H1 (cell line): ENCODE measurements around the gene MRAP2. TPM values are rescaled to one million over a fixed set of nuclear protein-coding genes. Genes with fewer than 3 reads are reported as not detected.

Source experiments
- CHD1 ChIP-seq: IDR thresholded peaks from 2 replicates; pipeline ENCODE4 v1.6.1; 2012; ENCODE audit warnings: low read depth, low read length, improper control_type of control experiment
- EZH2 ChIP-seq: fragments of 200-600 bp; sonication (generic); IDR thresholded peaks from 2 replicates; pipeline ENCODE4 v1.7.1; 2012; ENCODE audit warnings: low read depth, mild to moderate bottlenecking, moderate library complexity, low read length, inconsistent platforms; ENCODE audit not compliant: severe bottlenecking
- RAD21 ChIP-seq, 2 experiments: IDR thresholded peaks in 1 of 2; conservative IDR thresholded peaks in 1 of 2; 2 replicates each; pipeline ENCODE4 v1.6.1; 2011; ENCODE audit warnings: low read depth in 2 of 2, low read length in 2 of 2, improper control_type of control experiment in 1 of 2, inconsistent platforms in 1 of 2, mild to moderate bottlenecking in 1 of 2, moderate library complexity in 1 of 2
- RFX5 ChIP-seq: IDR thresholded peaks from 2 replicates; pipeline ENCODE4 v1.6.1; 2011; ENCODE audit warnings: low read depth, low read length, improper control_type of control experiment, borderline replicate concordance
- polyA plus RNA-seq, 7 experiments: library from polyadenylated mRNA; depleted of rRNA in 3 of 7; stranded (reverse) in 5 of 7; unstranded in 2 of 7; fragments of >200 nt in 5 of 7; fragments of 200-250 nt in 2 of 7; gene quantifications; 1 replicate in 5 of 7; 2 replicates in 1 of 7; 4 replicates in 1 of 7; pipeline versions ENCODE4 v1.2.1 to v1.2.3, GENCODE V29; 2011 to 2013; ENCODE audit warnings: missing spikeins in 2 of 7, mixed read lengths in 2 of 7
- total RNA-seq: library from RNA; stranded (reverse); fragmentation: NEBNext Ultra II Directional; extraction: Animal tissue kit (Norgen Biotek cat#: 25700); gene quantifications from 2 replicates; pipeline ENCODE4 v1.2.1, GENCODE V29; 2021

The MRAP2 gene
- total and polyA plus RNA-seq, 2 of the 8 experiments (the other 6 are each of a cell fraction or from before 2014, with no cell fraction given): 5.0 to 11.0 TPM

- TF ChIP-seq EZH2 (no peak), RFX5 (no peak), CHD1 (no peak), RAD21 (IDR thresholded peaks at IDR 0.05 in 1 of 2, conservative IDR thresholded peaks at IDR 0.05 in 1 of 2; ENCODE audit: low read depth in 2 of 2, low read length in 2 of 2) (no peak)
Measured at GRCh38 chr6:83984411-83984810, 49.2 kb upstream of the MRAP2 start (continued).
